NCI-H2107 (cell line): Measurements from ENCODE around the gene HMBS.
"Not testable (repeated sequence)": the region's sequence is repeated elsewhere in the genome, so short reads cannot be mapped to it uniquely, and the experiment has no call there.

ENCODE experiments used
- DNase-seq: peaks from one replicate; lab custom pipeline; 2025; lab: John Stamatoyannopoulos, UW

Gene HMBS

DNA sequence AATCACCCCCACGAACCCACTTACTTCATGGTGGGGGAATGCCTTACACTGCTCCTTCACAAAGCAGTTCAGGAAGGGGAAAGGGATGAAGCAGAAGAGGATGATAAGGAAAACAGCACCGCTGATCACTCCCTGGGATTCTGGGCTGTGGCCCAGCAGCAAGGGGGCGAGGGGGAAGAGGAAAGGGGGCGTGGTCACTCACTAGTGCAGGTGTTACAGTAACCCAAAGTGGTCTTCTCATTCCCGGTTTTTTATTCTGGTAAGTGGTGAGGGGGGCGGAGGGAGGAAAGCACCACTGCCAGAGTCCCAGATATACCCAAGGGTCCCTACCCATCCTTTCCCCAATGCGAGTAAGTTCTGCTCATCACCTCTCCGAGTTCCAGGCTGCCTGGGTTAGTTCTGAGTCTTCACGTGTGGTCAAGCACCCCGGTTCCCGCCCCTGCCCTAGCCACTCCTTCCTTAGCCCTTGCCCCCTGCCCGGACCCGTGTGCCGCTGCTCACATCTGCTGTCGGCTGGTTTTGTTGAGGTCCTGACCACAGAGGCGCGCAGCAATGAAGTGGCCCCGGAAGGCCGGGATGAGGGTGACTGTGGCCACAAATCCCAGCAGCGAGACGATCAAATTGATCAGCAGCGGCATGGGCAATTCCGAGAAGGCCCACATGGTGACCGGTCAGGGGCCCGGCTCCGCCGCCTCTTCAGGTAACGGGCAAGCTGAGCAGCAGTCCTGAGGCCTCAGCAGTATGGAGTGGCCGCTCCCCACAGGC lies 16.5 kb downstream of the HMBS start:
- DNase-seq = no peak

DNA sequence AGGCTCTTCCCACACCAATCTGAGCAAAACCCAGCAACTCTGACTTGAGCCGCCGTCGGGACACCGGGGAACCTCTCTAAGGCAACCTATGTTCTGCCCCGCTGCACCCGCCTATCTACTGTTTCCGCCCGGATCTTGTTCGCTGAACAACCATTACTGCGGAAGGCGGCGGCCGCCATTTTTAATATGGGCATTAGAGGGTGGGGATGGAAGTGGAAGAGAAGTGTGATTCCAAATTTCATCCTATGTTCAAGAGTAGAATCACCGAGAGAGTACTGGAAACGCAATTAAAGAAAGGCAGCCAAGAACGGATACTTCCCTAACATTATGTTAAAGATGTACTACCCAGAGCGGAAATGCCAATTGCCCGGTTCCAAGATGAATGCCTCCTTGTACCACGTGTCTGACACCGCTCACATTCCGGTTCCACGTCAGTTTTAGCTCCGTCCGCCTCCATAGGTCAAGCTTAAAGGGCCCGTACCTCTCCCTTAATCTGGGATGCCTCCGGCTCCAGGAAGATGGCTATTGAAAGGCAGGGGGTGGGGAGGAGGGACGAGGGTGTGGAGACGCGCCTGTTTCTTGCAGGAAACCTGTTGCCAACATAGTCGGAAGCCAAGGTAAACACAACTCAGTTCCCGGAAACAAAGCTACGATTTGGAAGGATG lies 17.2 kb downstream of the HMBS start, which contains the start of gene DPAGT1:
DPAGT1 (minus strand) TSS at position 95 of the 665 bp plus-strand sequence. CDS start 198 bp downstream, outside the sequence.
- DNase-seq = peak; percentile 72

DNA sequence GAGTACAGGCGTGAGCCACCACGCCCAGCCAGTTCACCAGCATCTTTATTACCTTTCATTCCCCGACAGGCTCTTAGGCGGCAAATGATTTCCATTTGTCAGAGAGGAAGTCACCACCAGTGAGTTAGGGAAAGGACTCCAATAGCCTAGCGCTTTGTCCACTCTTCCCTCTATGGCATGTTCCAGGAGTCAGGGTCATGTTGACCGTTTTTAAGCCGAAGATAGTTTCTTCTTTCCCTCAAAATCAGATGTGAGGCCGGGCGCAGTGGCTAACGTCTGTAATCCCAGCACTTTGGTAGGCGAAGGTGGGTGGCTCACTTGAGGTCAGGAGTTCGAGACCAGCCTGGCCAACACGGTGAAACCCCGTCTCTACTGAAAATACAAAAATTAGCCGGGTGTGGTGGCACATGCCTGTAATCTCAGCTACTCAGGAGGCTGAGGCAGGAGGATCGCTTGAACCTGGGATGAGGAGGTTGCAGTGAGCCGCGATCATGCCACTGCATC lies 18.5 kb downstream of the HMBS start:
- not testable (repeated sequence) for DNase-seq

DNA sequence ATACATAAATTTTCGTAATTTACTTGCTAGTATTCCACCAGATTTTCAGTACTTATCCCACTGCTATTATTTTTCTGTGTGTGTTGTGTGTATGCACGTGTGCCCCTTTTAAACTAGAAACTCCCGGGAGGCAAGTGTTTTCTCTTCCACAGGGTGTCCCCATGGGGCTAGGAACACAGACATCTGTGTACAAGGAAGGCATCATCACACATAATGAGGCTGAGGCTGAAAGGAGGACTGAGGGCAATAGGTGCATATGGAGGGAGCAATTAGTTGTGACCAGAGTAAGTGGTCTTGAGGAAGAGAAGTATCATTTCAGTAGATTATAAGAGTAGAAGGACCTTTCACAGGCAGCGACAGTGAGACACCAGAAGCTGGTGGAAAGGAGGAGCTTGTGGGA lies 19.1 kb downstream of the HMBS start:
- peak; percentile 42 for DNase-seq

DNA sequence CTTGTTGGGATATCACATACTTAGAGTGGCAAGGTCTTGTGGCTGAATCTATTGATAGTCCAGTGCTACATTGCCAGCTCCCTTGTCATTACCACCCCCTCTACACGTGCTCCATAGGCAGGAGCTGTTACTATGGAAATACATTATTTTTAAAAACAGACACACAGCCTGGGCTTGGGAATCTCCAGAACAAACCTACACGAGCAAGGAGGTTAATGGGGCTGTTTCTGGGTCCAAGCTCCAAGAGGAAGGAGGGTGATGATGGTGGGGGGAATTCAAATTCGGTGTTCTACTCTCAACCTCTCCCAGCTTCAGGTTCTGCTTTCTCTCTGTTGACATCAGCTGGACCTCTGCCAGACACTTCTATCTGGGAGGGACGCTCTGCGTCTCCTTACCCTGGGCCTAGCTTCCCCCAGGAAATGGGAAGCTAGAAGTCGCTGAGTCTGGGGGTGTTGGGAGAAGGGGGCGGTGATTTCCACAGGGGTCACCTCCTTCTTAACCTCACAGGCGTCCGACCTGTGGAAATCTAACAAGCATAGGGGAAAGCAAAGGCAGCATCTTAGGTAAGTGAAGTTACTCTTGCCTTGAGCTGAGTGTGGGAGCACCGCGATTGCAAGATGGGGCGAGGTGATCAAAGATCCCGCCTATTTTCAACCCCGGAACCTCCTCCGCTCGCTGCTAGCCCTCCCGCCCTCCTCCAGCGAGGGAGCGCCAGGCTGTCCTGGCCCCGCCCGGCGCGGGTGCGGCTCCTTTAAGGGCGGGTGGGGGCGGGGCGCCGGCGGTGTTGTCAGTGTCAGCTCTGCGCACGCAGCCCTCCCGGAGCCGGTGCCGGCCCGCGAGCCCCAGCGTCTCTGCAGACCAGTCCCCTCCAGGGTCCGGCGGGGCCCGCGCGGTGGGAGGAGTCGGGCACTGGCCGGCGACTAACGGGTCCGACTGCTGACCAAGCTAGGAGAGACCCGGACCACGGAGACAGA lies 22.2 kb downstream of the HMBS start, which contains the start of gene C2CD2L:
C2CD2L (plus strand) TSS at position 781 of the 974 bp plus-strand sequence. CDS start 398 bp downstream, outside the sequence.
- peak; percentile 55 for DNase-seq

DNA sequence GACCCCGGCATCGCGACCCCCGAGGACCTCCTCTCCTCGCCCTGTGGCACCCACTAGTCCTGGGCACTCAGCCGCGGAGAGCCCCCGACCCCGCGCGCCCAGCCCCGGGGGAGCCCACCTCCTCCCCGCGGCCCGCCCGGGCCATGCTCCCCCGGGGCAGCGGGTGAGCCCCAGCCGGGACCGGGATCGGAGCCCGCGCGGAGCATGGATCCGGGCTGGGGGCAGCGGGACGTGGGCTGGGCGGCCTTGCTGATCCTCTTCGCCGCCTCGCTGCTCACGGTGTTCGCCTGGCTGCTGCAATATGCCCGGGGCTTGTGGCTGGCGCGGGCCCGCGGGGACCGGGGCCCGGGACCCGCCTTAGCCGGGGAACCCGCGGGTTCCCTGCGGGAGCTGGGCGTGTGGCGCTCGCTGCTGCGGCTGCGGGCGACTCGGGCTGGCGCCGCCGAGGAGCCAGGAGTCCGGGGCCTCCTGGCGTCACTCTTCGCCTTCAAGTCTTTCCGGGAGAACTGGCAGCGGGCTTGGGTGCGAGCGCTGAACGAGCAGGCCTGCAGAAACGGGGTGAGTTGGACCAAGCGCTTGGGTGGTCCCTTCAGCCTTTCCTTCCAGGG lies 23.0 kb downstream of the HMBS start:
- DNase-seq = no peak

DNA sequence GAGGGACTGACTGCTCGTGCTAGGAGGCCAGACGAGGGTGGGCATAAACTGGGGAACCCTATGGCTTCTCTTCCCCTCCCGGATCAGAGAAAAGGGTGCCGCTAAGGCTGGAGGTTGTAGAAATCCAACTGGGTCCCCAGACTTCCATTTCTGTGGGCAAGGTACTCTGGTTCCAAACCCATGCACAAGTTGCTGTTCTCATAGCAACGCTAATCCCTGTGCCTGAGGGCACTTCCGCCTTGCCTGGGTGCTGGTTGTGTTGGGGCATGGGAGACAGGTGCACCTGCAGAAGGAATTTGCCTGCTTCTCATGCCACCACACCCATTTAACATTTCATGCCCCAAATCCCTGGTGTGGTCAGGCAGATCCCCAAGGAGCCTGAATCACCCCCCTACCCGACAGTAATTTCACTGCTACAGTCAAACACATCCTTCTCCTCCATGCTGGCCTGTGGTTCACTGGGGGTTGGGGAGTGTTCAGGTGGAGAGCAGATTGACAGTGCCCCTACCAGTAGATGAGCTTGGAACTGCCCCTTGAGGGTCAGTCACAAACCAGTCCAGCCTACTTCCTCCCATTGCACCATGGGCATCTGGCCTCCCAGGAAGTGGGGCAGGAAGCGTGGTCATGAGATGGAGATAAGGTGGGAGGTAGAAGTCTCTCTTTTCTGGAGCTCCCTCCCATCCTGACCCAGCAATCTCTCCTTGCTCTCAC lies 23.6 kb downstream of the HMBS start:
- DNase-seq = no peak

DNA sequence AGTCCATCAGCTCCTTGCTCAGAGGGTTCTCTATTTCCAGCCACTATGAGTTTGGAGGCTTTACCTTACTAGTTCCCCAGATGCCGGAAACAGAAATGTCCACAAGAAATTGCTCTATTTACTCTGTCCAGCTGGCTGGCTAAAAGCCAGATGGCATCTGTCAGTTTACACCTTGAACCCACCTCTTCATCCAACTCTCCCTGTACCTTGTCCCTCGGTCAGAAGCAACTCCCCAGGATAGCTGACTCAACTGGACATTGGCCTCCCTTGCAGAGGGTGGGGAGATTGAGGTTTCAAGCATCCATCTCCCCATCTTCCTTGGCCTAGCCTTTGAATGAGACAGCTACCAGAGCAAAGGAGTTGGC lies 24.2 kb downstream of the HMBS start:
- no peak for DNase-seq

DNA sequence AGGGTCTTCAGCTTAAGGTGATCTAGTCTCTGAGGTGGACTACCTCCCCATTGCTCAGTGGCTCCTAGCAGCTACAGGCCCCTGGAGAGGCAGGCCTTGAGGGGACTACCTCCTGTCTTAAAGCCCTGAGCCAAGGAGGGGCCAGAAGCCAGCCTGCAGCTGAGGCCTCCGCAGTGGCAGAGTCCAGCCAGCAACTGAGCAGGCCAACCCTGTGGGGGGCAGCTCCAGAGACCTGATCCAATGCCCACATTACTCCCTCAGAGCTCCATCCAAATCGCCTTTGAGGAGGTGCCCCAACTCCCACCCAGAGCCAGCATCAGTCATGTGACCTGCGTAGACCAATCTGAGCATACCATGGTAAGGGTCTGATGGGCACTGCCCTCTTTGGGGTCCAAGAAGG lies 25.2 kb downstream of the HMBS start:
- DNase-seq = no peak

DNA sequence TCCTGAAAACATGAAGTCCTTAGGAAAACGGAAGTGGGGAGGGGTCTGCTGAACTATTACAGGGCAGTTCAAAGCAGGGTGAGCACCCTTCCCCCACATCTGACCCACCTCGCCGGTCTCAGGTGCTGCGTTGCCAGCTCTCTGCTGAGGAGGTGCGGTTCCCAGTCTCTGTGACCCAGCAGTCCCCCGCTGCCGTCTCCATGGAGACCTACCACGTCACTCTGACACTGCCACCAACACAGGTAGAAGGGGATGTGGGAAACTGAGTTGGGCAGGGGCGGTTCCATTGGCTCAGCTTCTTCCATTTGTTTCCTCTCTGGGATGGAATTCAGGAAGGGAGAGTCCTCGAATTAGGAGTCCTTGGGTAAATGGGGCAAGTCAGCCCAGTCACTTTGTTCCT lies 25.8 kb downstream of the HMBS start:
- no peak for DNase-seq

DNA sequence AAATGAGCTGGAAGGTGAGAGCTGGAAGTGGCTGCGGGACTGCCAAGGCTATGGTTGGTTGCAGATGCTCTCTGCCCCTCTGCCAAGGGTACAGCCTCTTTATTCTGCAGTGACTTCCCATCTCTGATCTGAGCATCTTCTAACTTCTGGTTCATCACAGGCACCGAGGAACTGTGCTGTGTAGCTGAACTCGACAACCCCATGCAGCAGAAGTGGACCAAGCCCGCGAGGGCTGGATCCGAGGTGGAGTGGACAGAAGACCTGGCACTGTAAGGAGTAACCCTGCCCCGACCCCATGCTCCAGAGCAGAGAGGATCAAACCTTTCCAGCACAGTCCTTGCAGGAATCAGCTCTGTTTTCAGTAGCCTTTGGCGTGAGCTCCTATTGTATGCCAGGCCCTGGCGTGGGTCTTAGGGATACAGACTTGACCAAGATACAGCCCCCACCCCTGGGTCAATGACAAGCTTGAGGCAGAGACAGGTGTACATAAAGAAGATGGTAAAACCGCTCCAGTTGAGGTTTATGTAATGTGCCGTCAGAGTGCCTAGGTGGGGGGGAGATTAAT lies 26.8 kb downstream of the HMBS start:
- DNase-seq = no peak

DNA sequence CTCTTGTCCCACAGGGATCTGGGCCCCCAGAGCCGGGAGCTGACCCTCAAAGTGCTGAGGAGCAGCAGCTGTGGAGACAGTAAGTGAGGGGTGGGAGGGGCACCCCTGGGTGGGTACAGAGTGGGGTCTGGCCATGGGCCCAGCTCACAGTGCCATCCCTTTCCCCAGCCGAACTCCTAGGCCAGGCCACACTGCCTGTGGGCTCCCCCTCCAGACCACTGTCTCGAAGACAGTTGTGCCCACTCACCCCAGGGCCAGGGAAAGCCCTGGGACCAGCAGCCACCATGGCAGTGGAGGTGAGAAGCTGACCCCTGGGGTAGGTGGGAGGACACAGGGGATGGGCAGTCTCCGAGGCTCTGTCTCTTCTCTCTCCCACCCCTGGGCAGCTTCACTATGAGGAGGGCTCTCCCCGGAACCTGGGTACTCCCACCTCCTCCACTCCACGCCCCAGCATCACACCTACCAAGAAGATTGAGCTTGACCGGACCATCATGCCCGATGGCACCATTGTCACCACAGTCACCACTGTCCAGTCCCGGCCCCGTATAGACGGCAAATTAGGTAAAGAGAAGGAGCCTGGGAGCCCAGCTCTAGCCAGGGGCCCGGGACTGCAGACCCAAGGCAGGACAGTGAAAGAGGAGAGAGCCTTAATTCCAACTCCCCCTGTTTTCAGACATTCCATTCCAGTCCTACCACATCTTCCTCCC lies 27.8 kb downstream of the HMBS start:
- no peak for DNase-seq

DNA sequence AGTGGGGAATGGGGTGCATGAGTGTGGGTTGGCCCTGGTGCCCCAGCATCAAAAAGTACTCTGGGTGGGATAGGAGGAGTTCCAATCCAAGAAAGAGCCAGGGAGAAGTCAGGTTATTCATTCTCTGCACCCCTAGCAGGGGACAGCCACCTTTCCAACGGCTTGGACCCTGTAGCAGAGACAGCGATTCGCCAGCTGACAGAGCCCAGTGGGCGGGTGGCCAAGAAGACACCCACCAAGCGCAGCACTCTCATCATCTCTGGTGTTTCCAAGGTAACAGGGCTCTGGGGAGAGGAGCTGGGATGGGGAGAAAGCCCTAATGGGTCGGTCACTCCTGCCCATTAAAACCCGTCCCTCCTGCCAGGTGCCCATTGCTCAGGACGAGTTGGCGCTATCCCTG lies 29.0 kb downstream of the HMBS start:
- DNase-seq = no peak

DNA sequence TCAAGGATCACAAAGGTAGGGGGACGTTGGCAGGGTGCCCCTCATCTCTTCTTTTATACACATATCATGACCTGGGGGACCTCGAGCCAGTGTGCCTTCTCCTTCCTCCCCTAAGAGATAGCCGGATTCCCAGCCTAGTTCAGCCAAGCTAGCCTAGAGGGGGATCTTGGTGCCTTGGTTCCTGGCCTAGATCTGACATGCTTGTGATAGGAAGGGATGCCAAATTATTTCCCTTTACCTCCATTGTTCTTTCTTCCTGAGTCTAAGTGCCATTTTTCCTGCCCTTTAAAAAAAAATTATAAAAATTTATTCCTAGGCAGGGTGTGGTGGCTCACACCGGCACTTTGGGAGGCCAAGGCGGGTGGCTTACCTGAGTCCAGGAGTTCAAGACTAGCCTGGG lies 29.7 kb downstream of the HMBS start:
- no peak for DNase-seq

DNA sequence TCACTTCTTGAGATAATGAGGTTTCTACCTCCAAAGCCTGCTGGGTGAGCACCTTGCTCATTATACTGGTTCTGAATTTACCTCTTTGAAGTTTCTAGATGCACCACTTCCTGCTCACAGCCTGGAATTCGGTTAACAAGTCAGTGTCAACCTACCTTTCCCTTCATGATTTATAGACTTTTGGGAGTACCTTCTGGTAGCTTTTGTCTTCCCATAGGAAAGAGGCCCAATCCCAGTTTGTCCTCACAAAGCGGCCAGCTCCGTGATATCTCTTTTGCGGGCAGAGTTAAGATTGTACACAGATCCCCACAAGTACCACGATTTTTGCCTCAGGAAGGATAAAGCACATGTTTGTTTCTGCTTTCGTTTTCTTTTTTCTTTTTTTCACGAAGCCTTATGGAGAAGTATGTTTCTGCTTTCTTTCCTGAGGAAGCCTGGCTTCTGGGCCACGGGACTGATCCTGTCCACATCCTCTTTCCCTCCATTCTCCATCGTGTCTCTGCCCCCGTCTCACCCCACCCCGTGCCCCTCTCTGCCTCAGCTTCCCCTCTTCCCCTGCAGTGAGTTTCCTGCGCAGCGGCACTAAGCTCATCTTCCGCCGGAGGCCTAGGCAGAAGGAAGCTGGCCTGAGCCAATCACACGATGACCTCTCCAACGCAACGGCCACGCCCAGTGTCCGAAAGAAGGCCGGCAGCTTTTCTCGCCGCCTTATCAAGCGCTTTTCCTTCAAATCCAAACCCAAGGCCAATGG lies 31.0 kb downstream of the HMBS start:
- no peak for DNase-seq

DNA sequence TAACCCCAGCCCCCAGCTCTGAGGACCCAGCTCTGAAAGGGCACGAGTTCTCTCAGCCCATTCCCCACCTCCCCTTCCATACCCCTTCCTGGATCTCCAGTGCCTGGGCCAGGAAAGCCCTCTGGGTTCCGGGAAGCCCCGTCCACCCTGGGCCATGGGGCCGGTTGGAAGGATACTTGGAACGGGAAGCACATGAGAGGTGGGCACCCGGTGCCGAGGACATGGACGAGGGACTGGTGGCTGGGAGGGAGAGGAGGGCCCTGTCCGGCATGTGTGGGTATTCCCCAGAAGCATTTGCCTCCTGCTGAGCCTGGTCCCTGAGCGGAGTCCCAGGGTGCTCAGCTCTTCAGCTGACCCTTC lies 31.5 kb downstream of the HMBS start:
- DNase-seq = no peak

DNA sequence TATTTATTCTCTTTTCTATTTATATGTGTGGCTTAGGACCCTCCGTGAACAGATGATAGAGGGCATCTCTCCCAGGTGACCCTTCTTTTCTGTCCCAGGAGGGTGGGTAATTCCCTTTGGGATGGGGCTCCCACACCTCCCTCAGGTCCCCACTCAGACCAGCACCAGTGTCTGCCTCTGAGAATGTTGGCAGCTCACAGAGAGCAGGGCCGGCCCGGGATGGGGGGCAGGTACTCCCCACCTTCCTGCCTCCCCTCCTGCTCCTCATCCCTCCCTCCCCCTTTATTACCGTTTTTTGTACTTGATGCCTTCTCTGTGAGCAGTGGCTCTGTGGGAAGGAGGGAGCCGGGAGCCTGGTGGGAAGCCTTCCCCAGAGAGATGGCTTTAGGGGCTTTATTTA lies 31.9 kb downstream of the HMBS start:
- DNase-seq = no peak

DNA sequence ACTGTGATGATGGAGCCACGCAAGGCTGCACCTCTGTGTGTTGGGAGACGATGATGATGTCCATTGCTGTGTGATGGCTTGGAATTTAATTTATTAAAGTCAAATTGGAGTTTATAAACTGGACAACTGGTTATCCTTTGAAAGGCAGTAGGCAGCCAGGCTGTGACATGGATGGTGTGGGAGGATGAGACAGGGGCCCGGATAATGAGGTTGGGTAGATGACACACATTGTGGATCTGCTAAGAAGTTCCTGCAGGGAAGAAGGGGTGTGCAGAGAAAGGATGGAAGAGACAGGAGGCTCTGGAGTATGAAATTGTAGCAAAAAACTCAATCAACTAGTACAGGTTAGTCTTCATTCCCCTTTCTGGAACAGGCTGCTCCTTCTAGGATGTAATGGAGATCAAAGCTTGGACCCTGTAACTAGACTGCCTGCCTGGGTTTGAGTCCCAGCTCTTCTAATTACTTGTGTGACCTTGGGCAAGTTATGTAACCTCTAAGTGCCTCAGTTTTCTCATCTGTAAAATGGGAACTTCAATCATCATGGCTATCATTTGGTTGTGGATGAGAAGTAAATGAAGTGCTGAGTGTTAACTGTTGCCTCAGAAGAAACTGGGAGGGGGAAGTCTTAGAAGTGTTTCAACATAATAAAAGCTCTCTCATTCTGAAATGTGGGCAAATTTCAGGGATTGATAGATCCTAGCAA lies 32.5 kb downstream of the HMBS start:
- no peak for DNase-seq

DNA sequence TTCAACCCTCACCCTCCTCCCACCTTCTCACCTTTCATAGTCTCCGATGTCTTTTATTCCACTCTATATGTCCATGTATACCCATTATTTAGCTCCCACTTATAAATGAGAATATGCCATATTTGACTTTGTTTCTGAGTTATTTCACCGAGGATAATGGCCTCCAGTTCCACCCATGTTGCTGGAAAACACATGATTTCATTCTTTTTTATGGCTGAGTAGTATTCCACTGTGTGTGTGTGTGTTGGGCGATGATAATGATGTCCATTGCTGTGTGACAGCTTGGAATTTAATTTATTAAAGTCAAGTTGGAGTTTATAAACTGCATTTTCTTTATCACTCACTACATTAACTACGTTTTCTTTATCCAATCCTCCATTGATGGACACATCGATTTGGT lies 33.5 kb downstream of the HMBS start:
- no peak for DNase-seq
